Stimulated activated CD4-positive, alpha-beta T cell treated with anti-CD3 and anti-CD28 coated beads, Interleukin-2, amount 100 ng/mL, for 4 hours (primary cell): ENCODE data around the gene KLRC3.
"Not testable (repeated sequence)": the region's sequence is repeated elsewhere in the genome, so short reads cannot be mapped to it uniquely, and the experiment has no call there.

Source experiments
- DNase-seq: peaks from one replicate; pipeline ENCODE4 v3.0.0-alpha.2; 2020; ENCODE audit warnings: low read depth

Gene KLRC3

GRCh38 chr12:10420334-10420733 is at the start of gene KLRC3:
Gene KLRC3, minus strand, starts transcription at chr12:10420595. Its CDS starts 45 bp downstream, at chr12:10420550.
- DNase-seq = not testable (repeated sequence)

GRCh38 chr12:10469701-10470100 is 49.3 kb upstream of the KLRC3 start:
- DNase-seq = no peak

- no peak for DNase-seq
Measured at GRCh38 chr12:10466311-10466710, 45.9 kb upstream of the KLRC3 start.

- no peak for DNase-seq
Measured at GRCh38 chr12:10457760-10458159, 37.4 kb upstream of the KLRC3 start.

- no peak for DNase-seq
Measured at GRCh38 chr12:10456856-10457255, 36.5 kb upstream of the KLRC3 start.

GRCh38 chr12:10455766-10456165 is 35.4 kb upstream of the KLRC3 start:
- DNase-seq = no peak

- DNase-seq = no peak
Measured at GRCh38 chr12:10454531-10454930, 34.1 kb upstream of the KLRC3 start.

GRCh38 chr12:10453156-10453555 is 32.8 kb upstream of the KLRC3 start, which contains the start of gene KLRC1:
Gene KLRC1, minus strand, starts transcription at chr12:10453377. Its CDS starts 2,221 bp downstream, at chr12:10451156.
- DNase-seq = no peak

- DNase-seq = no peak
Measured at GRCh38 chr12:10448236-10448635, 27.8 kb upstream of the KLRC3 start.

GRCh38 chr12:10446052-10446451 is 25.7 kb upstream of the KLRC3 start:
- not testable (repeated sequence) for DNase-seq

- not testable (repeated sequence) for DNase-seq
Measured at GRCh38 chr12:10441144-10441543, 20.7 kb upstream of the KLRC3 start.

- DNase-seq = not testable (repeated sequence)
Measured at GRCh38 chr12:10439608-10440274, 19.3 kb upstream of the KLRC3 start.

GRCh38 chr12:10437601-10438000 is 17.2 kb upstream of the KLRC3 start:
- DNase-seq = not testable (repeated sequence)

- not testable (repeated sequence) for DNase-seq
Measured at GRCh38 chr12:10435816-10436215, 15.4 kb upstream of the KLRC3 start, which contains the start of gene KLRC2. Gene KLRC2, minus strand, starts transcription at chr12:10436010. Its CDS starts 24 bp downstream, at chr12:10435986.

- not testable (repeated sequence) for DNase-seq
Measured at GRCh38 chr12:10430623-10431022, 10.2 kb upstream of the KLRC3 start.

GRCh38 chr12:10425938-10426337 is 5.5 kb upstream of the KLRC3 start:
- not testable (repeated sequence) for DNase-seq

- not testable (repeated sequence) for DNase-seq
Measured at GRCh38 chr12:10424260-10424899, 4.0 kb upstream of the KLRC3 start.

- not testable (repeated sequence) for DNase-seq
Measured at GRCh38 chr12:10422159-10422558, 1.8 kb upstream of the KLRC3 start.

- DNase-seq = no peak
Measured at GRCh38 chr12:10409392-10409791, 11.0 kb downstream of the KLRC3 start, which contains the start of gene KLRC4. Gene KLRC4, minus strand, starts transcription at chr12:10409757. Its CDS starts 182 bp downstream, at chr12:10409575.

GRCh38 chr12:10408842-10409241 is 11.6 kb downstream of the KLRC3 start:
- no peak for DNase-seq

- no peak for DNase-seq
Measured at GRCh38 chr12:10406725-10407124, 13.7 kb downstream of the KLRC3 start.

- DNase-seq = no peak
Measured at GRCh38 chr12:10405294-10405693, 15.1 kb downstream of the KLRC3 start.

GRCh38 chr12:10404798-10405197 is 15.6 kb downstream of the KLRC3 start:
- DNase-seq = no peak
